SK-N-MC (cell line): ENCODE measurements around the gene RIMS1.

Experiments
- DNase-seq: peaks from one replicate; pipeline ENCODE4 v3.0.0-alpha.2; 2011; ENCODE audit warnings: low read depth, low spot score
- H3K27ac ChIP-seq: fragments of 200-600 bp; sonication (generic); 2 replicates; pipeline ENCODE4 v1.5.1; 2016; ENCODE audit warnings: mixed run types
- H3K36me3 ChIP-seq: fragments of 200-600 bp; sonication (generic); 2 replicates; pipeline ENCODE4 v1.6.1; 2017; ENCODE audit warnings: antibody characterized with exemption, low read length, mixed read lengths; ENCODE audit not compliant: insufficient read depth
- H3K4me3 ChIP-seq: fragments of 200-600 bp; sonication (generic); 2 replicates; pipeline ENCODE4 v1.5.1; 2016
- H3K9ac ChIP-seq: fragments of 200-600 bp; sonication (generic); 2 replicates; pipeline ENCODE4 v1.8.0; 2017; ENCODE audit warnings: mixed run types, mixed read lengths; ENCODE audit not compliant: insufficient read length
- H3K9me3 ChIP-seq: fragments of 200-600 bp; sonication (generic); 2 replicates; pipeline ENCODE4 v1.6.1; 2017; ENCODE audit warnings: low read depth, mild to moderate bottlenecking, antibody characterized with exemption, low read length, moderate library complexity, mixed read lengths
- EZH2 ChIP-seq: fragments of 200-600 bp; sonication (generic); IDR thresholded peaks from one replicate; pipeline ENCODE4 v1.6.1; 2017; ENCODE audit warnings: antibody characterized with exemption
- FOXP2 ChIP-seq: optimal IDR thresholded peaks from 2 replicates; pipeline ENCODE3; 2011; ENCODE audit warnings: mild to moderate bottlenecking, moderate library complexity; ENCODE audit not compliant: insufficient read depth; ENCODE audit errors: extremely low read length, control extremely low read depth
- POLR2AphosphoS5 ChIP-seq: IDR thresholded peaks from 2 replicates; pipeline ENCODE4 v1.6.1; 2012; ENCODE audit warnings: mild to moderate bottlenecking, low read depth, low read length, borderline replicate concordance

The RIMS1 gene

DNA sequence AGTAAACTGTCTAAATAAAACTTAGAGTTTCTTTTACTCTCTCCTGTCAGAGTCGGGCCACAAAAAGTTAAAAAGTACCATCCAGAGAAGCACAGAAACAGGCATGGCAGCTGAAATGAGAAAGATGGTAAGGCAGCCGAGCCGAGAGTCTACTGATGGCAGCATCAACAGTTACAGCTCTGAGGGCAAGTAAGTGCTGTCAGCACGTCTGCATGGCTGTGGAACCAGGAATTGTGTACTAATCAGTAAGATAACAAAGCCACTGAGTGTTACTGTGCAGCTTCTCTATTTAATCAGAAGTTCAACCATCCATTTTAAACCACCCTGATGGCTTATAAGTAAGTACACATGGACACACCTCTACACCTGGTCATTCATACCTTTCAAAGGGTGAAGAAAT, 504.2 kb downstream of the RIMS1 start:
- Histone ChIP-seq H3K36me3 (no peaks in the 10 kb centered on the region), H3K27ac (no peak overlapping the region), H3K4me3 (no peak overlapping the region), H3K9ac (no peak overlapping the region), H3K9me3 (no peaks in the 10 kb centered on the region)
- TF ChIP-seq EZH2 = no peak
- TF ChIP-seq POLR2AphosphoS5 = no peak
- TF ChIP-seq FOXP2 = no peak
- DNase-seq = no peak

DNA sequence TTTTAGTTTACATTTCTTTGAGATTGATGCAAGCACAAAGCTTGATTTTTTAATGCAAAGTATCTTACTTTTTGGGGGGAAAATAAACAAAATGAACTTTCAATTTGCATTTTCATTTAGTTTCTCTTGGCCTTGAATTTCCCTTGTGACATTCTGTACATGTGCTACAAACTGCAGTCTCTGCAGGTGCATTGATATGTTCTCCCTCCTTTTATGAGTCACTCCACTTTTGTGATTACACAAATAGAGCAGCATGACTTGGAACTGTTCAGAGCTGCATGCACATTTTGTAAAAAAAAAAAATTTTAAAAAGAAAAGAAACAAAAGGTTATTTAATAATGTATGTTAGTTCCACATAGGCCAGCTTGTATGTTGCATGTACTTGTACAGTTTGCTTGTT, 515.5 kb downstream of the RIMS1 start:
- no peak for DNase-seq
- Histone ChIP-seq H3K36me3 (no peaks in the 10 kb centered on the region), H3K27ac (no peak overlapping the region), H3K9ac (no peak overlapping the region), H3K9me3 (no peaks in the 10 kb centered on the region), H3K4me3 (no peak overlapping the region)
- no peak for TF ChIP-seq FOXP2
- TF ChIP-seq EZH2 = no peak
- no peak for TF ChIP-seq POLR2AphosphoS5

DNA sequence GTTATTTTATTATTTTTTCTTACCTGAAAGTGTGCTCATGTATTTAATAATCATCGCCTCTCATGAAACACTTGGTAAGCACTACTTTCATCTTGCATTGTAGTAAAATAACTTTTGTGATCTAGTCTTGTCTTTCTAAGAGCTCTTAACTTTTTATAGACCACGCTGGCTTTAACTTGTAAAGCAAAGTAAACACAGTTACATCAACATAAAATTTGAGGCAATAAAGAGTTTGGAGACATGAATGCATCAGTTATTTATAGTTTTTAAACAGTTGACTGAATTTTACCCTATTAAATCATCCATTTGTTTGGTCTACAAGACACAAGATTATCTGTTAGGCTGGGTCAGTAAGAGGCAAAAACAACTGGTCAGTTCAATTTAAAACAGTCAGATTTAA, 517.1 kb downstream of the RIMS1 start:
- DNase-seq = no peak
- no peak for TF ChIP-seq POLR2AphosphoS5
- TF ChIP-seq FOXP2 = no peak
- no peak for TF ChIP-seq EZH2
- H3K4me3 ChIP-seq = no peak overlapping the region
- H3K9ac ChIP-seq = no peak overlapping the region
- no peaks in the 10 kb centered on the region for H3K36me3 ChIP-seq
- H3K27ac ChIP-seq = no peak overlapping the region
- H3K9me3 ChIP-seq = no peaks in the 10 kb centered on the region

DNA sequence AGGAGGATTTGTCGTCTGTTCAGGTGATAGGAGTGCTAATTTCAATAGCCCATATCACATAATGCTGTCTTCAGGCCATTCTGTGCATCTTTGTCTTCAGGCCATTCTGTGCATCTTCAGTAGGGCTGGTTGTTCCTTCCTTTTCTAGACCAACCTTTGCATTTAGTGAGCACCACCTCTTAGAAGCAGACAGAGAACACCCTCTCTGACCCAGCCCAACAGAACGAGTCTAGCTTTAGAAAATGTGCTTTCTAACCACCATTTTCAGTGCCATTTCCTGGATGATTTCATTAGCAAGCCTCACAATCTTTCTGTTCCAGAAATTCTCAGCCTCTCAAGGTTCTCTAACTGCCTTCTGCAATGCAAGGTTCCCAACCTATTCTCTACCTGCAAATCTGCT, 520.2 kb downstream of the RIMS1 start:
- TF ChIP-seq FOXP2 = no peak
- no peak for TF ChIP-seq POLR2AphosphoS5
- TF ChIP-seq EZH2 = no peak

DNA sequence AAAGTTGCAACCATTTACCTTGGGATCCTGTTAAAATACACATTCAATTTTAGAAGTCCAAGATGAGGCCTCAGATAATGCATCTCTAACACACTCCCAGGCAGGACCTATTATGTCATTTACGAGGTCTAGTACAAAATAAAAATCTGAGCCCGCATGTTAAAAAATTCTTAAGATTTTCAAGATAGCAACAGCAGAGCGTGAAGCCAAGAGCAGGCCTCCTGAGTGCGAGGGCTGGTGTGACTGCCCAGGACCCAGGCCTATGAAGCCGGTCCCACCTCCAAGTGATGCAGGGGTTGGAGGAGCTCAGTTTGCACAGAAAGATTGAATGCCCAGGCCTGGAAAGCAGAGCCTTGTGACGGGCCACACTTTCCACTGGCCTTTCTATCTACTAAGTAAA, 524.4 kb downstream of the RIMS1 start:
- Histone ChIP-seq H3K27ac (peak overlapping the region; percentile 71; the same call in 1 of the 2 replicates), H3K4me3 (no peak overlapping the region), H3K36me3 (no peaks in the 10 kb centered on the region), H3K9me3 (no peaks in the 10 kb centered on the region), H3K9ac (peak overlapping the region; percentile 13)
- TF ChIP-seq POLR2AphosphoS5 (no peak), EZH2 (no peak), FOXP2 (no peak)
- no peak for DNase-seq

More for the DNA sequence above, 520.2 kb downstream of the RIMS1 start:
- Histone ChIP-seq H3K9me3 (no peaks in the 10 kb centered on the region), H3K4me3 (no peak overlapping the region), H3K27ac (no peak overlapping the region), H3K9ac (no peak overlapping the region), H3K36me3 (no peaks in the 10 kb centered on the region)
- DNase-seq = no peak

DNA sequence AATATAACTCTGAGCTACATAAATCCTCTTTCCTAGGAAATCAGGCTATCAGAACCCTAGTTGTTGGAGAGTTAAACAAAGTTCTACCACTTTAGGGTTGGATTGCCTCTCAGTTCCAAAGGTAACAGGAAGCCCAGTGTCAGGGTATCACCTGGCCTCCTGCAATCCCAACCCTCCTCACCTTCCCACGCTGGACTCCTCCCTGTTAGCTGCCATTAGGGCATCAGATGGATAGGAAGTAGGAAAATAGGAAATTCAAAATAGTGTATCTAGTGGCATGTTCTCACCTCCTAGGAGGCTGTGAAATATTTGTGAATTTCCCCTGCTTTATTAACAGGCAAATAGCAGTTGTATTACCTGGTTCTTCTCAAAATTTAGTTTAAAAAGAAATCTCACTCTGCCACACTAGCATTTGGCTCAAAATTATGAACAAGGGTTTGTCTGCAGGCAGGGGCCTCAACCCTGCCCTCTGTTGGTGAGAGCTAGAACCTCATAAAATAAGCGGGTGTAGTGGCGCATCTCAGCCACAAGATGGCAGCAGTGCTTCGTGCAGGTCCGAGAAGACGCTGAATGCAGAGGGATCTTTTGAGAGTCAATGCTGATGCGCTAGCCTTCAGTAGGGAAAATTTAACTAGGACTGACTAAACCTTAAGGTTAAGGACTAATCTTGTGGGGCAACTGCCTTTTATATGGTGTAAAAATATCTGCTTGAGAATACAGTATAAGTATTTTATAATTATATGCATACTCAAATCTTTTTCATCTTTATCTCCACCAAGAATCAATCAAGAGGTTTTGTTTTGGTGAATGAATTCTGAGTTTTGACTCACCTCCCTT, 525.7 kb downstream of the RIMS1 start:
- H3K27ac ChIP-seq = no peak overlapping the region
- H3K9ac ChIP-seq = peak overlapping the region; percentile 28
- H3K36me3 ChIP-seq = no peaks in the 10 kb centered on the region
- H3K9me3 ChIP-seq = no peaks in the 10 kb centered on the region
- H3K4me3 ChIP-seq = no peak overlapping the region
- TF ChIP-seq POLR2AphosphoS5 = no peak
- TF ChIP-seq FOXP2 = peak; percentile 8
- peak; percentile 90 for DNase-seq

DNA sequence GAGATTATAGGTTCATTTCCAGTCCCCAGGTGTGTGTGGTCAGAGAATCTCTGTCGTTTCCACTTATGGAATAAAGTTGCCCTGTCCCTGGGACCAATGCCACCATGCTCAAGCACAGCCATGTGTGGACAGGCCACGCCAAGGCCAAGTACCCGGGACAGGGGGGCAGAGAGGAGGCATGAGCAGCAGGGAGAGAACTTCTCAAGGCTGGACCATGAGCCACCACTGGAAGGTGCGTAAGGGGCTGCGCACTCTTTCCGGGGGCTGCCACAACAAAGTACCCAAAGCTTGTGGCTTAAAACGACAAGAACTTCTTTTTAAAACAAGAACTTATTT, 526.3 kb downstream of the RIMS1 start:
- no peak overlapping the region for H3K4me3 ChIP-seq
- TF ChIP-seq FOXP2 = no peak
- no peak for TF ChIP-seq EZH2
- no peak for TF ChIP-seq POLR2AphosphoS5
- no peaks in the 10 kb centered on the region for H3K9me3 ChIP-seq
- H3K36me3 ChIP-seq = no peaks in the 10 kb centered on the region
- no peak overlapping the region for H3K27ac ChIP-seq
- H3K9ac ChIP-seq = no peak overlapping the region
- DNase-seq = no peak

DNA sequence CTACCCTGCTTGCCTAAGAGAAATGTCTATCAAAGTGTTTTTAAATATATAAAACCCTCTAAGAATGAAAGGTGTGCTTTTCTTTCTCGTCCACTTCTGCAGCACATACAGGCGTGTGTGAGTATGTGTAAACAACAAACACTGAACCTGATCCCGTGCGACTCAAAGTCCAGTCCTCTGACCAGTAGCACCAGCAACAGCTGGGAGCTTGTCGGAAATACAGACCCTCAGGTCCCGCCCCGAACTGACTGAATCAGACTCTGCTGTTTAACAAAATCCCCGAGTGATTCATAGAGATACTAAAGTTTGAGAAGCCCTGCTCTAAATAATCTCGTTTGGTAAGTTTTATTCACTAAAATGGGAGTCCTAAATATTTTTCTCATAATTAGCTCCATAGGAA, 527.5 kb downstream of the RIMS1 start:
- Histone ChIP-seq H3K9ac (no peak overlapping the region), H3K4me3 (no peak overlapping the region), H3K36me3 (no peaks in the 10 kb centered on the region), H3K9me3 (no peaks in the 10 kb centered on the region), H3K27ac (no peak overlapping the region)
- no peak for DNase-seq
- no peak for TF ChIP-seq FOXP2
- no peak for TF ChIP-seq POLR2AphosphoS5
- TF ChIP-seq EZH2 = no peak

DNA sequence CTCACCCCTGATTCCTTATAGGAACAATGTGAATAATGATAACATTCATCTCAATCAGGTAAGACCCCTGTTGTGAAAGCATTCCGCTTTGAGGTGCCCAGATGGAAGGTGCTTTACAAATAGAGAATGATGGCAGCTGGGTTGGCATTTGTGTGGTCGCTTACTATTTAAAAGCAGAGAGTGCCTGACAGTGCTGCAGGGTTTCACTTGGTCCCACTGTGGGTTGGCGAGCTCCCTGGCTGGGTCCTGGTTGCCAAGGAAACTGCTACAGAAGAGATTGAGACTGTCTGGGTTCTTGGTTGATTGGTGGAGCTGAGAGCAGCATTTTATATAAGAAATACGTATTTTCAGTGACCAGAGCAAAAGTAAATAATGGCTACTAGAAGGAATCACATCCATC, 528.3 kb downstream of the RIMS1 start:
- no peaks in the 10 kb centered on the region for H3K9me3 ChIP-seq

More for the DNA sequence above, 528.3 kb downstream of the RIMS1 start:
- no peaks in the 10 kb centered on the region for H3K36me3 ChIP-seq
- TF ChIP-seq POLR2AphosphoS5 (no peak), EZH2 (no peak), FOXP2 (no peak)
- no peak overlapping the region for H3K4me3 ChIP-seq
- H3K9ac ChIP-seq = no peak overlapping the region
- H3K27ac ChIP-seq = no peak overlapping the region
- no peak for DNase-seq
